GM23248 (cell line): Measurements from ENCODE around the gene FBXO2.

Source experiments
- EZH2 ChIP-seq: fragments of 200-600 bp; sonication (generic); IDR thresholded peaks from 2 replicates; pipeline ENCODE4 v1.6.1; 2018; ENCODE audit warnings: antibody characterized with exemption, mild to moderate bottlenecking; ENCODE audit not compliant: insufficient read depth, poor library complexity, severe bottlenecking
- EZH2phosphoT487 ChIP-seq: fragments of 200-600 bp; sonication (generic); IDR thresholded peaks from 2 replicates; pipeline ENCODE4 v1.6.1; 2018; ENCODE audit warnings: antibody characterized with exemption, moderate library complexity, mild to moderate bottlenecking, low read depth; ENCODE audit not compliant: insufficient read depth

GRCh38 chr1:11610629-11611180 lies 43.5 kb downstream of the FBXO2 start:
- TF ChIP-seq EZH2phosphoT487 (no peak), EZH2 (no peak)
